GM23338 (cell line): ENCODE data around the gene CANT1. TPM values are rescaled to one million over a fixed set of nuclear protein-coding genes. Genes with fewer than 3 reads are reported as not detected.

ENCODE experiments used
- ATAC-seq: fragments of 200-7000 bp; cut with Tn5 transposase; 3 replicates; pipeline ENCODE4 v1.9.1; 2020
- DNase-seq: peaks from one replicate; pipeline ENCODE4 v3.0.0-alpha.2; 2015; ENCODE audit warnings: low spot score
- H2AFZ ChIP-seq: fragments of 200-600 bp; sonication (generic); 2 replicates; pipeline ENCODE4 v1.8.0; 2016; ENCODE audit warnings: antibody characterized with exemption, mild to moderate bottlenecking, moderate library complexity
- H3F3A ChIP-seq: fragments of 200-600 bp; sonication (generic); replicated peaks from 2 replicates; pipeline ENCODE4 v1.8.0; 2017; ENCODE audit warnings: antibody characterized with exemption, mixed run types, low read depth
- H3K27ac ChIP-seq: fragments of 200-600 bp; sonication (generic); 2 replicates; pipeline ENCODE4 v1.6.1; 2016; ENCODE audit warnings: low read depth
- H3K27me3 ChIP-seq: fragments of 200-600 bp; sonication (generic); 2 replicates; pipeline ENCODE4 v1.8.0; 2016; ENCODE audit warnings: mild to moderate bottlenecking, mixed run types, moderate library complexity; ENCODE audit not compliant: insufficient read depth
- H3K36me3 ChIP-seq: fragments of 200-600 bp; sonication (generic); 2 replicates; pipeline ENCODE4 v1.8.0; 2016; ENCODE audit warnings: mild to moderate bottlenecking; ENCODE audit not compliant: insufficient read depth
- H3K4me1 ChIP-seq: fragments of 200-600 bp; sonication (generic); 2 replicates; pipeline ENCODE4 v1.8.0; 2016; ENCODE audit warnings: mild to moderate bottlenecking, moderate library complexity; ENCODE audit not compliant: insufficient read depth
- H3K4me2 ChIP-seq: fragments of 200-600 bp; sonication (generic); 2 replicates; pipeline ENCODE4 v1.7.1; 2017; ENCODE audit warnings: mixed run types
- H3K4me3 ChIP-seq: fragments of 200-600 bp; sonication (generic); 2 replicates; pipeline ENCODE4 v1.6.1; 2016; ENCODE audit warnings: mixed run types
- H3K79me2 ChIP-seq: fragments of 200-600 bp; sonication (generic); replicated peaks from 2 replicates; pipeline ENCODE4 v1.8.0; 2017; ENCODE audit warnings: mild to moderate bottlenecking; ENCODE audit not compliant: insufficient read depth
- H3K9me2 ChIP-seq: fragments of 200-600 bp; sonication (generic); 2 replicates; pipeline ENCODE4 v1.8.0; 2017; ENCODE audit not compliant: insufficient read depth
- H4K20me1 ChIP-seq: fragments of 200-600 bp; sonication (generic); replicated peaks from 2 replicates; pipeline ENCODE4 v1.8.0; 2017; ENCODE audit warnings: mild to moderate bottlenecking; ENCODE audit not compliant: insufficient read depth
- H3K27ac Mint-ChIP-seq: 2 replicates; pipeline ENCODE4 v1.8.0; 2020; ENCODE audit warnings: inconsistent platforms, mild to moderate bottlenecking, moderate library complexity, mixed read lengths
- H3K27me3 Mint-ChIP-seq: 3 replicates; pipeline ENCODE4 v1.8.0; 2022; ENCODE audit warnings: low read depth, mild to moderate bottlenecking, moderate library complexity, mixed read lengths, inconsistent platforms; ENCODE audit not compliant: insufficient read depth, poor library complexity
- H3K36me3 Mint-ChIP-seq: 3 replicates; pipeline ENCODE4 v1.8.0; 2021; ENCODE audit warnings: low read depth, mild to moderate bottlenecking, inconsistent platforms, moderate library complexity, mixed read lengths
- H3K4me1 Mint-ChIP-seq: 3 replicates; pipeline ENCODE4 v1.8.0; 2020; ENCODE audit warnings: mild to moderate bottlenecking, inconsistent platforms, mixed read lengths
- H3K4me3 Mint-ChIP-seq: 3 replicates; pipeline ENCODE4 v1.8.0; 2021; ENCODE audit warnings: moderate library complexity, mild to moderate bottlenecking, inconsistent platforms, mixed read lengths
- H3K9me3 Mint-ChIP-seq: 3 replicates; pipeline ENCODE4 v1.8.0; 2020; ENCODE audit warnings: moderate library complexity, mild to moderate bottlenecking, inconsistent platforms, mixed read lengths
- CREB1 ChIP-seq: fragments of 250-450 bp; sonication (Bioruptor Pico); IDR thresholded peaks from 2 replicates; pipeline ENCODE4 v1.5.0; 2020; ENCODE audit warnings: low read depth, mild to moderate bottlenecking, moderate library complexity
- EZH2 ChIP-seq: fragments of 200-600 bp; sonication (generic); IDR thresholded peaks from one replicate; pipeline ENCODE4 v1.8.0; 2017; ENCODE audit warnings: antibody characterized with exemption, mild to moderate bottlenecking, low read depth; ENCODE audit not compliant: unreplicated experiment
- EZH2phosphoT487 ChIP-seq: fragments of 200-600 bp; sonication (generic); IDR thresholded peaks from one replicate; pipeline ENCODE4 v1.8.1; 2018; ENCODE audit warnings: antibody characterized with exemption; ENCODE audit not compliant: unreplicated experiment
- JUNB ChIP-seq: IDR thresholded peaks from one replicate; pipeline ENCODE4 v1.6.1; 2016; ENCODE audit warnings: antibody characterized with exemption; ENCODE audit not compliant: unreplicated experiment
- STAT1 ChIP-seq: IDR thresholded peaks from one replicate; pipeline ENCODE4 v1.6.1; 2016; ENCODE audit warnings: antibody characterized with exemption; ENCODE audit not compliant: unreplicated experiment
- ZNF114 ChIP-seq: fragments of 250-450 bp; sonication (Bioruptor Pico); IDR thresholded peaks from 2 replicates; pipeline ENCODE4 v1.5.0; 2020; ENCODE audit warnings: mild to moderate bottlenecking, moderate library complexity
- ZNF331 ChIP-seq: fragments of 250-450 bp; sonication (Bioruptor Pico); IDR thresholded peaks from 2 replicates; pipeline ENCODE4 v1.5.0; 2020; ENCODE audit warnings: low read depth, mild to moderate bottlenecking, moderate library complexity
- polyA plus RNA-seq: library from polyadenylated mRNA; unstranded; fragments of >200 nt; fragmentation: Nextera tagmentation; extraction: Ambion mirVana; gene quantifications from 2 replicates; pipeline ENCODE4 v1.2.1, GENCODE V29; 2016
- total RNA-seq: library from RNA; depleted of rRNA; stranded (reverse); fragments of >200 nt; shearing (Covaris generic); gene quantifications from 2 replicates; pipeline ENCODE4 v1.2.3, GENCODE V29; 2014
- TF ChIP-seq, protein P1 (sequence below): IDR thresholded peaks from 2 replicates; pipeline ENCODE4 v1.6.1; 2016; ENCODE audit warnings: antibody characterized with exemption
- TF ChIP-seq, protein P2 (sequence below), 2 experiments: fragments of 200-600 bp in 1 of 2; sonication (generic) in 1 of 2; conservative IDR thresholded peaks; 2 replicates each; pipeline versions ENCODE4 v1.5.1 to v1.6.1; 2016 to 2017; ENCODE audit warnings: antibody characterized with exemption in 2 of 2, low read depth in 2 of 2, mild to moderate bottlenecking in 2 of 2, moderate library complexity in 1 of 2
- TF ChIP-seq, protein P3 (sequence below): fragments of 250-450 bp; sonication (Bioruptor Pico); IDR thresholded peaks from 2 replicates; pipeline ENCODE4 v1.5.0; 2020; ENCODE audit warnings: mild to moderate bottlenecking, moderate library complexity

The CANT1 gene
- total and polyA plus RNA-seq, 2 experiments from 2014 or later: 5.9 to 38.8 TPM

DNA sequence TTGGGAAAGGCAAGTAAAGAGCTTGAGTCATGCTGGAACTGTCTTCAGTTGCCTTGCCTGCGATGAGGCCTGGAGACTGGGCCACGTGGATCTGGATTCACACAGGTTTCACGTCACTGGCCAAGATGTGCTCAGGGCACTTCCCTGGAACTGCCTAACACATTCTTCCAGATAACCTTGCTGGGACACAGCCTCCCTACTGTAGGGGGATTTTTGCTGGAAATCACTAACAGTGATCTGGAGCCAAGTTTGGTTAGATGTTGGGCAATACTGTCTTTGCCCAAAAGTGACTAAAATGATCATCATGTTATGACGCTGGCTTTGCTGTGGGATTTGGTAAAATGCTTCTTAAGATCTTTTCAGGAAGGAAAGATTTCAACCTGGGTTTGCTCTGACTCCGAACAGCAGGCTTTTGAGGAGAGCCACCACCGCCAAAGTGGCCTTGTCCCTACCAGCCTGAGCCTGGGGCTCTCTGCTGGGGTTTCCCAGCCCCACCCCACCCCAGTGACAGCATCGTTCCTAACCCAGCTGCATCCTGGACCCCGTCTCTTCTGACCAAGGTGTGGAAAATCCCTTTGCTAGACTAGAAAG is 29.1 kb upstream of the CANT1 start:
- Mint-ChIP-seq H3K4me3 (no peak overlapping the region), H3K4me1 (no peaks in the 10 kb centered on the region; the same call in 2 of the 3 replicates), H3K36me3 (no peaks in the 10 kb centered on the region; the same call in 2 of the 3 replicates), H3K27ac (no peak overlapping the region), H3K9me3 (peaks cover 5% of the 10 kb centered on the region; the same call in 1 of the 3 replicates), H3K27me3 (peaks cover 14% of the 10 kb centered on the region)
- H3K9me2 ChIP-seq: no peaks in the 10 kb centered on the region
- DNase-seq (no peak), ATAC-seq (no peak)
- H2AFZ ChIP-seq: no peak overlapping the region
- H3K27ac ChIP-seq: no peak overlapping the region
- no peak overlapping the region for H3K4me2 ChIP-seq
- no peaks in the 10 kb centered on the region for H3K36me3 ChIP-seq
- H4K20me1 ChIP-seq: no peaks in the 10 kb centered on the region
- H3K27me3 ChIP-seq: no peaks in the 10 kb centered on the region
- peaks cover 9% of the 10 kb centered on the region for H3F3A ChIP-seq
- no peaks in the 10 kb centered on the region for H3K4me1 ChIP-seq
- no peak overlapping the region for H3K4me3 ChIP-seq
- H3K79me2 ChIP-seq: no peaks in the 10 kb centered on the region
- TF ChIP-seq JUNB (no peak), EZH2 (no peak), STAT1 (no peak)
- TF ChIP-seq, protein P1, sequence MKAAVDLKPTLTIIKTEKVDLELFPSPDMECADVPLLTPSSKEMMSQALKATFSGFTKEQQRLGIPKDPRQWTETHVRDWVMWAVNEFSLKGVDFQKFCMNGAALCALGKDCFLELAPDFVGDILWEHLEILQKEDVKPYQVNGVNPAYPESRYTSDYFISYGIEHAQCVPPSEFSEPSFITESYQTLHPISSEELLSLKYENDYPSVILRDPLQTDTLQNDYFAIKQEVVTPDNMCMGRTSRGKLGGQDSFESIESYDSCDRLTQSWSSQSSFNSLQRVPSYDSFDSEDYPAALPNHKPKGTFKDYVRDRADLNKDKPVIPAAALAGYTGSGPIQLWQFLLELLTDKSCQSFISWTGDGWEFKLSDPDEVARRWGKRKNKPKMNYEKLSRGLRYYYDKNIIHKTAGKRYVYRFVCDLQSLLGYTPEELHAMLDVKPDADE: no peak
- TF ChIP-seq, protein P2, sequence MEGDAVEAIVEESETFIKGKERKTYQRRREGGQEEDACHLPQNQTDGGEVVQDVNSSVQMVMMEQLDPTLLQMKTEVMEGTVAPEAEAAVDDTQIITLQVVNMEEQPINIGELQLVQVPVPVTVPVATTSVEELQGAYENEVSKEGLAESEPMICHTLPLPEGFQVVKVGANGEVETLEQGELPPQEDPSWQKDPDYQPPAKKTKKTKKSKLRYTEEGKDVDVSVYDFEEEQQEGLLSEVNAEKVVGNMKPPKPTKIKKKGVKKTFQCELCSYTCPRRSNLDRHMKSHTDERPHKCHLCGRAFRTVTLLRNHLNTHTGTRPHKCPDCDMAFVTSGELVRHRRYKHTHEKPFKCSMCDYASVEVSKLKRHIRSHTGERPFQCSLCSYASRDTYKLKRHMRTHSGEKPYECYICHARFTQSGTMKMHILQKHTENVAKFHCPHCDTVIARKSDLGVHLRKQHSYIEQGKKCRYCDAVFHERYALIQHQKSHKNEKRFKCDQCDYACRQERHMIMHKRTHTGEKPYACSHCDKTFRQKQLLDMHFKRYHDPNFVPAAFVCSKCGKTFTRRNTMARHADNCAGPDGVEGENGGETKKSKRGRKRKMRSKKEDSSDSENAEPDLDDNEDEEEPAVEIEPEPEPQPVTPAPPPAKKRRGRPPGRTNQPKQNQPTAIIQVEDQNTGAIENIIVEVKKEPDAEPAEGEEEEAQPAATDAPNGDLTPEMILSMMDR (conservative IDR thresholded peaks at IDR 0.05; ENCODE audit: low read depth in 2 of 2): no peak

DNA sequence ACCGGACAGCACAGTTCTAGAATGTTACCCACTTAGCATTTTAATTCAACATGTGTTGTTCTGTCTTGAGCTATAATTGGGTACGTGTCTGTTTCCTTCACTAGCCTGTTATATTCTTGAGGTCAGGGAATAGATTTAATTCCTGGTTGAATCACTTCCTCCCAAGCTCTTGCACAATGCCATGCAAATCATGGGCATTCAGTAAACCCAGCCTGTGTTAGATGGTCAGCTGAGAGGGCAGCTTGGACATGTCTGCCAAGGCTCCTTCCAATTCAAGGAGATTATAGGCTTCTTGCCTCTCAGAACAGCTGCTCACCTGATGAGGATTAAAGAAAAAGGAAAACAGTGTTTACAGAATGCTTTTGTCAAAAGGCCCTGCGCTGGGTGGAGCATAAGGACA is 27.0 kb upstream of the CANT1 start:
- H3K9me3 Mint-ChIP-seq: no peaks in the 10 kb centered on the region
- Histone ChIP-seq H4K20me1 (no peaks in the 10 kb centered on the region), H3K9me2 (no peaks in the 10 kb centered on the region), H3K27ac (no peak overlapping the region), H3F3A (no peaks in the 10 kb centered on the region), H3K36me3 (no peaks in the 10 kb centered on the region), H3K27me3 (no peaks in the 10 kb centered on the region), H2AFZ (no peak overlapping the region), H3K4me3 (no peak overlapping the region), H3K4me1 (no peaks in the 10 kb centered on the region), H3K4me2 (no peak overlapping the region), H3K79me2 (no peaks in the 10 kb centered on the region)
- ATAC-seq (no peak), DNase-seq (no peak)
- peaks cover 5% of the 10 kb centered on the region for H3K4me1 Mint-ChIP-seq
- H3K27me3 Mint-ChIP-seq: peaks cover 7% of the 10 kb centered on the region
- H3K4me3 Mint-ChIP-seq: no peak overlapping the region
- no peak overlapping the region for H3K27ac Mint-ChIP-seq
- no peaks in the 10 kb centered on the region for H3K36me3 Mint-ChIP-seq
- TF ChIP-seq EZH2phosphoT487: no peak
- no peak for TF ChIP-seq CREB1 (CRISPR knock-in tag)
- no peak for TF ChIP-seq ZNF114 (CRISPR knock-in tag)
- TF ChIP-seq, protein P2 (conservative IDR thresholded peaks at IDR 0.05; ENCODE audit: low read depth in 2 of 2): no peak
- no peak for TF ChIP-seq ZNF331 (CRISPR knock-in tag)
- TF ChIP-seq, protein P3, sequence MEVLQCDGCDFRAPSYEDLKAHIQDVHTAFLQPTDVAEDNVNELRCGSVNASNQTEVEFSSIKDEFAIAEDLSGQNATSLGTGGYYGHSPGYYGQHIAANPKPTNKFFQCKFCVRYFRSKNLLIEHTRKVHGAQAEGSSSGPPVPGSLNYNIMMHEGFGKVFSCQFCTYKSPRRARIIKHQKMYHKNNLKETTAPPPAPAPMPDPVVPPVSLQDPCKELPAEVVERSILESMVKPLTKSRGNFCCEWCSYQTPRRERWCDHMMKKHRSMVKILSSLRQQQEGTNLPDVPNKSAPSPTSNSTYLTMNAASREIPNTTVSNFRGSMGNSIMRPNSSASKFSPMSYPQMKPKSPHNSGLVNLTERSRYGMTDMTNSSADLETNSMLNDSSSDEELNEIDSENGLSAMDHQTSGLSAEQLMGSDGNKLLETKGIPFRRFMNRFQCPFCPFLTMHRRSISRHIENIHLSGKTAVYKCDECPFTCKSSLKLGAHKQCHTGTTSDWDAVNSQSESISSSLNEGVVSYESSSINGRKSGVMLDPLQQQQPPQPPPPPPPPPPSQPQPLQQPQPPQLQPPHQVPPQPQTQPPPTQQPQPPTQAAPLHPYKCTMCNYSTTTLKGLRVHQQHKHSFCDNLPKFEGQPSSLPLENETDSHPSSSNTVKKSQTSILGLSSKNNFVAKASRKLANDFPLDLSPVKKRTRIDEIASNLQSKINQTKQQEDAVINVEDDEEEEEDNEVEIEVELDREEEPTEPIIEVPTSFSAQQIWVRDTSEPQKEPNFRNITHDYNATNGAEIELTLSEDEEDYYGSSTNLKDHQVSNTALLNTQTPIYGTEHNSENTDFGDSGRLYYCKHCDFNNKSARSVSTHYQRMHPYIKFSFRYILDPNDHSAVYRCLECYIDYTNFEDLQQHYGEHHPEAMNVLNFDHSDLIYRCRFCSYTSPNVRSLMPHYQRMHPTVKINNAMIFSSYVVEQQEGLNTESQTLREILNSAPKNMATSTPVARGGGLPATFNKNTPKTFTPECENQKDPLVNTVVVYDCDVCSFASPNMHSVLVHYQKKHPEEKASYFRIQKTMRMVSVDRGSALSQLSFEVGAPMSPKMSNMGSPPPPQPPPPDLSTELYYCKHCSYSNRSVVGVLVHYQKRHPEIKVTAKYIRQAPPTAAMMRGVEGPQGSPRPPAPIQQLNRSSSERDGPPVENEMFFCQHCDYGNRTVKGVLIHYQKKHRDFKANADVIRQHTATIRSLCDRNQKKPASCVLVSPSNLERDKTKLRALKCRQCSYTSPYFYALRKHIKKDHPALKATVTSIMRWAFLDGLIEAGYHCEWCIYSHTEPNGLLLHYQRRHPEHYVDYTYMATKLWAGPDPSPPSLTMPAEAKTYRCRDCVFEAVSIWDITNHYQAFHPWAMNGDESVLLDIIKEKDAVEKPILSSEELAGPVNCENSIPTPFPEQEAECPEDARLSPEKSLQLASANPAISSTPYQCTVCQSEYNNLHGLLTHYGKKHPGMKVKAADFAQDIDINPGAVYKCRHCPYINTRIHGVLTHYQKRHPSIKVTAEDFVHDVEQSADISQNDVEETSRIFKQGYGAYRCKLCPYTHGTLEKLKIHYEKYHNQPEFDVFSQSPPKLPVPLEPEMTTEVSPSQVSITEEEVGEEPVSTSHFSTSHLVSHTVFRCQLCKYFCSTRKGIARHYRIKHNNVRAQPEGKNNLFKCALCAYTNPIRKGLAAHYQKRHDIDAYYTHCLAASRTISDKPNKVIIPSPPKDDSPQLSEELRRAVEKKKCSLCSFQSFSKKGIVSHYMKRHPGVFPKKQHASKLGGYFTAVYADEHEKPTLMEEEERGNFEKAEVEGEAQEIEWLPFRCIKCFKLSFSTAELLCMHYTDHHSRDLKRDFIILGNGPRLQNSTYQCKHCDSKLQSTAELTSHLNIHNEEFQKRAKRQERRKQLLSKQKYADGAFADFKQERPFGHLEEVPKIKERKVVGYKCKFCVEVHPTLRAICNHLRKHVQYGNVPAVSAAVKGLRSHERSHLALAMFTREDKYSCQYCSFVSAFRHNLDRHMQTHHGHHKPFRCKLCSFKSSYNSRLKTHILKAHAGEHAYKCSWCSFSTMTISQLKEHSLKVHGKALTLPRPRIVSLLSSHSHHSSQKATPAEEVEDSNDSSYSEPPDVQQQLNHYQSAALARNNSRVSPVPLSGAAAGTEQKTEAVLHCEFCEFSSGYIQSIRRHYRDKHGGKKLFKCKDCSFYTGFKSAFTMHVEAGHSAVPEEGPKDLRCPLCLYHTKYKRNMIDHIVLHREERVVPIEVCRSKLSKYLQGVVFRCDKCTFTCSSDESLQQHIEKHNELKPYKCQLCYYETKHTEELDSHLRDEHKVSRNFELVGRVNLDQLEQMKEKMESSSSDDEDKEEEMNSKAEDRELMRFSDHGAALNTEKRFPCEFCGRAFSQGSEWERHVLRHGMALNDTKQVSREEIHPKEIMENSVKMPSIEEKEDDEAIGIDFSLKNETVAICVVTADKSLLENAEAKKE (CRISPR knock-in tag): no peak
